HG03159 (cell line): ENCODE results near the gene RLN1.
"Not testable (repeated sequence)": the region's sequence is repeated elsewhere in the genome, so short reads cannot be mapped to it uniquely, and the experiment has no call there.

Experiments
- ATAC-seq: cut with Tn5 transposase; IDR thresholded peaks from one replicate; pipeline ENCODE4 v1.9.1; 2021; ENCODE audit warnings: mild to moderate bottlenecking, moderate library complexity; ENCODE audit not compliant: unreplicated experiment

The RLN1 gene, protein sequence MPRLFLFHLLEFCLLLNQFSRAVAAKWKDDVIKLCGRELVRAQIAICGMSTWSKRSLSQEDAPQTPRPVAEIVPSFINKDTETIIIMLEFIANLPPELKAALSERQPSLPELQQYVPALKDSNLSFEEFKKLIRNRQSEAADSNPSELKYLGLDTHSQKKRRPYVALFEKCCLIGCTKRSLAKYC

DNA sequence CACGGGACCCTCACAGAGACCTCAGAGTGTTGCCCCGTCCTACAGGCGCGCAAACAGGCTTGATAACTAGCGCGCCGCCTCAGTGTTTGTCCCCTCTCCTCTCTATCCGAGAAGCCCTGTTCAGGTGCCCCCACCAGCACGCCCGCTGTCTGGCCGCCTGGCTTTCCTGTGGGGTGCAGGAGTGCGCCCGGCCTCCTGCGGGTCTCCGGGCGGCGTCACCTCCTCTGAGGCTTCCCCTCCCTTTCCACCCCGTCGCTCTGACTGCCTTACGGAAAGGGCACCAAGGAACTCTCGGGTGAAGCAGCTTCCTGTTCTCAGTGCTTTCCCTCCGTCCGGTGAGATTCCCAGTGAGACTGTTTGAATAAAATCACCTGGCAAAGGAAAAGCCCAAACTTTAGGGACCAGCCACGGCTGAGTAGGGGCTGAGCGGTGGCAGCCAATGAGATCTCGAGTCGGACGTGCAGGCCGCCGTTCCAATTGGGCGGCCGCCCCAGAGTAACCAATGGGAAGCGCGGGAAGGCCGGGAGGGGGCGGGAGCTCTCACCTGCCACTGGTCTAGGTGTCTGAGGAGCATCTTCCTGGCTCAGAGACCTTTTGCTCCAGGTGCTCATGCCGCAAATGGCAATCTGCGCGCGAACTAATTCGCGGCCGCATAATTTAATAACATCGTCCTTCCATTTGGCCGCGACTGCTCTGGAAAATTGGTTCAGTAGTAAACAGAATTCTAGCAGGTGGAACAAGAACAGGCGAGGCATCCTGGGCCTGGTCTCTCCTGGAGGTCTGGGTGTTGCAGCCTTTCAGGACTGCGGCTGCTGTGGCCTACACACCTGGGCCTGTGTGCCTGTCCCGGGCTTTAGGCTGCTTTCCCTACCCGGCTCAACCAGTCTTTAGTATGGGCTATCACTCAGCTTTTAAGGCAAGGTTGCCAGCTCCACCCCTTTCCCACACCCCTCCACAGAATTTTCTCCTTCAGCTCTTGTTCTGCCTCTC is at the start of gene RLN1:
RLN1 (minus strand) TSS at position 885 of the 990 bp plus-strand sequence; CDS start at position 755, 130 bp downstream.
- ATAC-seq: peak; percentile 99

GRCh38 chr9:5389109-5389732 is 49.5 kb upstream of the RLN1 start:
- ATAC-seq: peak; percentile 72

- ATAC-seq: no peak
Measured at GRCh38 chr9:5388026-5388819, 48.5 kb upstream of the RLN1 start.

DNA sequence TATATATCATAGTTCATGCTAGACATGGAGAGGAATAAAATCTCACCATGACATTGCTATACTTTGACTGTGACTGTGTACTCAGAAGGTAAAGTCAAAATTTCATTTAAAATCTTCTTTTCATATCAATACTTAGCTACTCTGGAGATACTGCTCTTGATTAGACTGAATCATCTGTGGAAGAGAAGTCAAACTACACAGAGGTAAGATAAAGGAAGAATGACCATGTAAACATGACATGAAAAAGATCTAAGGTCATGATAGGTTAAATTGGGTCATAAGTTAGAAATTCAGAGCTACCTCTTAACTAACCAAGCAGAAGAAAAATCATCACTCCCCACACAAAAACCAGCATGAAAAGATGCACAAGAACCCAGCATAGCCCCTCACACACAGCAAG is 44.8 kb upstream of the RLN1 start:
- no peak for ATAC-seq

GRCh38 chr9:5382479-5382878 is 42.8 kb upstream of the RLN1 start:
- ATAC-seq: no peak

- ATAC-seq: no peak
Measured at GRCh38 chr9:5375790-5376477, 36.3 kb upstream of the RLN1 start.

GRCh38 chr9:5375091-5375490 is 35.4 kb upstream of the RLN1 start:
- ATAC-seq: peak; percentile 60

- peak; percentile 93 for ATAC-seq
Measured at GRCh38 chr9:5364294-5365024, 24.8 kb upstream of the RLN1 start.

DNA sequence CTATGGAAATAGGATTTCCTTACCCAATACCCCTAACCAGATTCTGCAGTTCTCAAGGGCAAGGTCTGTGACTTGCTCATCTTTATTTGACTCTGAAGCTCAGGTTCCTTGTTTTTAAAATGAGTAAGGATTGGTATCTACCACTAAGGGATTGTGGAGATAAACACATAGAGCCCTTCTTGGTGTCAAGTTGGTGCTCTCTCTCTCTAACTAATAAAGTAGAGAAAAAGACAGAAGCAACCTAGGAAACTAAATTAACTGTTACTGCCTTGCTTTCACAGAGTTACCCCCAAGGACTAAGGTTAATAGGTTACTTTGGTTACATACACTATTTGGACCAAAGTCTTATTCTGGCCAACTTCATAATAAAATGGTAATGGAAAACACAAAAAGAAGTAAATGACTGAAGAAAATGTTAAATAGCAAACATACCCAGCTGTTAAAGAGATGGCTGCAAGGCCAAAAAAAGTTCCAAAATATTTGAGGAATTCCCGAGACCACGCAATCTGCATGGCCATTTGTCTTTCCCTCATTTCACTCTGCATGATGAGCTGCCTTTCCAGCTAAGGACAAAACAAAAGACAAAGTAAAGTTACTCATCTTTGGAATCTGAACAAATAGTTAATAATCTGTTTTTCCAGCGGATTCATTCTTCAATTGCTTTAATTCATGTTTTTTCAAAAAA is 21.8 kb upstream of the RLN1 start:
- ATAC-seq: no peak

DNA sequence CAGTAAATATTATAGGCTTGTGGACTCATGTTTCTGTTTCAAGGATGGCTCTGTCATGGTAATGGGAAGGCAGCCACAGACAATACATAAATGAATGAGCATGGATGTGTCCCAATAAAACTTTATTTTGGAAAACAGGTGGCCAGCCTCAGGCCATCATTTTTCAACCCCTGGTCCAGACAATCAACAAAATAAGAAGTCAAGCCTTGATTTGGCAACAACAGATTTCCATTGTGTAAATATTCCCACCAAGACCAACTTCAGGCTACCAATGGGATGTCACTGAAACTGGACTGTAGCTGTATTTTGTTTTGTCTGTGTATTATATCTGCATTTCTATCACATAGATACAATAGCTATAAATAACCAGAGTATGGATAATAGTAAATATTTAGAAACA is 20.7 kb upstream of the RLN1 start:
- ATAC-seq: no peak

GRCh38 chr9:5357431-5358105 is 17.9 kb upstream of the RLN1 start:
- no peak for ATAC-seq

- no peak for ATAC-seq
Measured at GRCh38 chr9:5355817-5356216, 16.1 kb upstream of the RLN1 start.

GRCh38 chr9:5355226-5355625 is 15.6 kb upstream of the RLN1 start:
- ATAC-seq: no peak

- ATAC-seq: no peak
Measured at GRCh38 chr9:5354184-5354583, 14.5 kb upstream of the RLN1 start.

DNA sequence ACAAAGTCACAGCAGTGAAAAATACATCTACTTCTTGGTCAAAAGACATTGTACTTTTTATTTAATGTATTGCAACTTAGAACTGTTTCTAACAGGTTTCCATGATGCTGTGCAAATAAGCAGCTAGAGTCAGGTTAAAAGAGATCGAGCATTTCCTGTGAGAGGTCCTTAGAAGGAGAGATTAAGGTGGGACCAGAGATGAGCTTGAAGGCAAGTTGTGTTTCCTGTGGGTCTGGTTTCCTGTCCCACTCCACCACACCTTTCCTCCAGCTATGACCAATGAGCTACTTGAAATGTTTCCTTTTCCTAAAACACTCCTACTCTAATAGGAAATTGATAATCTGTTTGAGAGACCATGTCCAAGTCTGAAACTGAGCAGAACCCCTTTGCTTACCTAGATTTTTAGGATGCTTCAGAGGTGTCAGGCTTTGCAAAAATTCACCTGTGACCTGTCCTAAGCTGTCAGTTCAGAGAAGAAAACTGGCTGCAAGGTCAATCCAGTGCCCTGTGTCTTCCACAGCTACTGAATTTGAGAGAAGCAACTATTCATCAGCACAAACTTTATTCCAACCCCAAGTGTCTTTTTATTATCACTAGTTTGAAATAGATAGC is 13.1 kb upstream of the RLN1 start:
- ATAC-seq: no peak

- ATAC-seq: no peak
Measured at GRCh38 chr9:5336688-5337087, 3.0 kb downstream of the RLN1 start.

- not testable (repeated sequence) for ATAC-seq
Measured at GRCh38 chr9:5331276-5331675, 8.4 kb downstream of the RLN1 start.

DNA sequence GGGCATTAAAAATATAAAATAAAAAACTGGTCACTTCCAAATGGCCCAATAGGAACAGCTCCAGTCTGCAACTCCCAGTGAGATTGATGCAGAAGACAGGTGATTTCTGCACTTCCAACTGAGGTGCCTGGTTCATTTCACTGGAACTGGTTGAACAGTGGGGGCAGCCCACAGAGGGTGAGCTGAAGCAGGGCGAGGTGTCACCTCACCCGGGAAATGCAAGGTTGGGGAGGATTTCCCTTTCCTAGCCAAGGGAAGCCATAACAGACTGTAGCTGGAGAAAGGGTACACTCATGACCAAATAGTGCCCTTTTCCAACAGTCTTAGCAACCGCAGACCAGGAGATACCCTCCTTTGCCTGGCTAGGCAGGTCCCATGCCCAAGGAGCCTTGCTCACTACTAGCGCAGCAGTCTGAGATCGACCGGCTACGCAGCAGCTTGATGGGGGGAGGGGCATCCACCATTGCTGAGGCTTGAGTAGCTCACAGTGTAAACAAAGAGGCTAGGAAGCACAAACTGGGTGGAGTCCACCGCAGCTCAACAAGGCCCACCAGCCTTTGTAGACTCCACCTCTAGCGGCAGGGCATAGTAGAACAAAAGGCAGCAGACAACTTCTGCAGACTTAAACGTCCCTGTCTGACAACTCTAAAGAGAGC is 12.7 kb downstream of the RLN1 start:
- ATAC-seq: no peak
